Measurements from ENCODE around the gene TBCD. TPM values are rescaled to one million over a fixed set of nuclear protein-coding genes. Genes with fewer than 3 reads are reported as not detected.

Gene TBCD
- total and polyA plus RNA-seq, 12 donors = 25.6 to 240 (median 66.2) TPM

DNA sequence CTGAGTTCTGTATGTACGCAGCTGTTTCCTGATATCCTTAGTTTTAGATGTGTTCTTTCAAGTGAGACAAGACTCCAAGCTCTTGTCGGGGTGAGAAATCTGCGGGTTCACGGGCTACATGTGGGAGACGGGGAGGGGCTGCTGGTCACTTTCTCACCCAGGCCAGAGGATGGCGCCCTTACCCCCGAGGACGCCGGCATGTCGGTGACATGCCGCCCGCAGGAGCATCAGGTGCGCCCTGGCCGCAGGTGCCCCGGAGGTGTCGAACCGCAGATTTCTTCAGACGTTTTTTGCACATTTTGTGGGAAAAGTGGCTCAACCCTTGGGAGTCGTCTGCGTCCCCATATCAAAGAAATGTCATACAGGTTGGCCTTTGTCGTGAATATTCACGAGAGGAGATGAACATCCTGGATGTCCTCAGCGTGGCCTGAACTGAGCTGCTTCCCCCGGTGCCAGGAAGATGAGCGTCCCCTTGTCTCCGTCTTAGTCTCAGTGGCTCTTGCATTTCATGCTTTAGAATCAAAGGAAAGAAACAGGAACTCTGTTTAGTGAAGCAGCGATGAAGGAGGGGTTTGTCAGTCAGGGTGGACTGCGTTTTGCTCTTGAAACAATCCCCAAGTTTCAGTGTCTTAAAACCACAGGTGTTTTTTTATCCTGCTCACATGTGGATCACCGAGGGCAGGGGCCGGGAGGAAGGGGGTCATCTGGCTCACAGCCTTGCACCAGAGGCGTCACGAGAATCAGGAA, 163.3 kb downstream of the TBCD start:
- no peaks in the 10 kb centered on the region for H3K4me1 ChIP-seq (replicated peaks in 1 of 2)
- H3K4me3 ChIP-seq = no peak overlapping the region
- DNase-seq = no peak
- H3K36me3 ChIP-seq (replicated peaks in 1 of 2) = peaks cover 0 to 6% of the 10 kb centered on the region in 2 donors
- H3K9me3 ChIP-seq (replicated peaks in 1 of 3) = no peaks in the 10 kb centered on the region
- no peak overlapping the region for H3K27ac ChIP-seq
- no peaks in the 10 kb centered on the region for H3K27me3 ChIP-seq
- 94 to 98% (median 94%) methylated on average over 29 to 32 of the region's 32 CpGs for WGBS, 4 donors
- TF ChIP-seq POLR2A (IDR thresholded peaks at IDR 0.05) = no peak
- TF ChIP-seq, protein P1, sequence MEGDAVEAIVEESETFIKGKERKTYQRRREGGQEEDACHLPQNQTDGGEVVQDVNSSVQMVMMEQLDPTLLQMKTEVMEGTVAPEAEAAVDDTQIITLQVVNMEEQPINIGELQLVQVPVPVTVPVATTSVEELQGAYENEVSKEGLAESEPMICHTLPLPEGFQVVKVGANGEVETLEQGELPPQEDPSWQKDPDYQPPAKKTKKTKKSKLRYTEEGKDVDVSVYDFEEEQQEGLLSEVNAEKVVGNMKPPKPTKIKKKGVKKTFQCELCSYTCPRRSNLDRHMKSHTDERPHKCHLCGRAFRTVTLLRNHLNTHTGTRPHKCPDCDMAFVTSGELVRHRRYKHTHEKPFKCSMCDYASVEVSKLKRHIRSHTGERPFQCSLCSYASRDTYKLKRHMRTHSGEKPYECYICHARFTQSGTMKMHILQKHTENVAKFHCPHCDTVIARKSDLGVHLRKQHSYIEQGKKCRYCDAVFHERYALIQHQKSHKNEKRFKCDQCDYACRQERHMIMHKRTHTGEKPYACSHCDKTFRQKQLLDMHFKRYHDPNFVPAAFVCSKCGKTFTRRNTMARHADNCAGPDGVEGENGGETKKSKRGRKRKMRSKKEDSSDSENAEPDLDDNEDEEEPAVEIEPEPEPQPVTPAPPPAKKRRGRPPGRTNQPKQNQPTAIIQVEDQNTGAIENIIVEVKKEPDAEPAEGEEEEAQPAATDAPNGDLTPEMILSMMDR (IDR thresholded peaks at IDR 0.05) = no peak
- intact Hi-C loops (cut with DNase I) = loop anchor here in 1 of 2 donors (5.0 kb wide), 1 partner anchor 133 kb away; no protein-coding TSS in a partner anchor

DNA sequence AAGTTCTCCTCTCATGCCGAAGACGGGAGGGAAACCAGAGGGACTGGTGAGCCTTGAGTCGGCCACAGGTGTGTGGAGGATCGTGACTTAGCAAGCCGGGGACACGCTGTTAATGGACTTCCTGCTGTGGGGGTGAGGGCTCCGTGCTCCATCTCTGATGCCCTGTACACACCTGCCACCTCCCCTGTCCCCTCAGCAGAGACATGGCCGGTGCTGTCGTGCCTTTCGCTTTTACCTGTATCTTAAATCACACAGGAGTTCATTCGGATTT, 163.8 kb downstream of the TBCD start:
- 91 to 97% (median 96%) methylated on average over 11 of the region's 11 CpGs for WGBS, 4 donors
- Histone ChIP-seq H3K4me3 (no peak overlapping the region), H3K27me3 (no peaks in the 10 kb centered on the region), H3K27ac (no peak overlapping the region), H3K9me3 (replicated peaks in 1 of 3) (no peaks in the 10 kb centered on the region), H3K36me3 (replicated peaks in 1 of 2) (peaks cover 0 to 6% of the 10 kb centered on the region in 2 donors), H3K4me1 (replicated peaks in 1 of 2) (no peaks in the 10 kb centered on the region)
- DNase-seq = no peak
- intact Hi-C loops (cut with DNase I) = loop anchor here in 1 of 2 donors (5.0 kb wide), 1 partner anchor 133 kb away; no protein-coding TSS in a partner anchor
- TF ChIP-seq, protein P1 (IDR thresholded peaks at IDR 0.05) = no peak

DNA sequence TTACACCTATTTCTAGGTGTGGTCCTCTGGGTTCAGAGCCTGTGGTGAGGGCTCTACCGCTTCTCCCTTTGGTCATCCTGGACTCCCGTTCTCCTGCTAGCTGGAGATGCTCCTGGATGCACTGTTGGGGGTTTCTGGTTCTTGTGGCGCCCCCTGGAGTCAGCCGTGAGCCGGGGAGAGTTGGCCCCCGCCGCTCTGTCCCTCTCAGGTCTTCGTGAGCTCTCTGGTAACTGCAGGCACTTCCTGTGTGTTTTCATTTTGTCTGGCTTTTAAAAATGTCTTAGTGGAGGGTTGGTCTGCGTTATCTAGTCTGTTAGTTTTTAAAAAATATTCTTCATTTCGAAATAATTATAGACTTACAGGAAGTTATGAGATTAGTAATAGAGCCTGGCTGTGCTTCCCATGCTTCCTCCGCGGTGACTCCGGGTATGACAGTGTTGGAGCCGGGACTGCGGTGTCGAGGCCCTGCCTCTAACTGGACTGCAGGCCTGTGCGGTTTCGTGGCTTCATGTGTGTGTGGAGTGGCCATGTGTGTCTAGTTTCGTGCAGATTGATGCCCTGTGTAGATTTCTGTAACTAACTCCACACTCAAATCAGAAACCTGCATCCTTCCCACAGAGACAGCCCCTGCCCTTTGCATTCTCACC, 166.0 kb downstream of the TBCD start:
- H3K36me3 ChIP-seq (replicated peaks in 1 of 2) = peaks cover 0 to 6% of the 10 kb centered on the region in 2 donors
- 70 to 74% (median 71%) methylated on average over 16 to 19 of the region's 19 CpGs for WGBS, 4 donors
- intact Hi-C loops (cut with DNase I) = loop anchor here in 1 of 2 donors (5.0 kb wide), 1 partner anchor 136 kb away; no protein-coding TSS in a partner anchor
- peak in 5 of 7 donors; percentile 31 to 69 (median 44) for DNase-seq
- no peak overlapping the region for H3K4me3 ChIP-seq
- TF ChIP-seq, protein P1 (IDR thresholded peaks at IDR 0.05) = peak in 5 of 6 experiments; percentile 22 to 51 (median 43)
- no peak for TF ChIP-seq POLR2A (IDR thresholded peaks at IDR 0.05)
- H3K9me3 ChIP-seq (replicated peaks in 1 of 3) = no peaks in the 10 kb centered on the region
- no peaks in the 10 kb centered on the region for H3K27me3 ChIP-seq
- no peaks in the 10 kb centered on the region for H3K4me1 ChIP-seq (replicated peaks in 1 of 2)
- peak overlapping the region in 1 of 5 donors; percentile 43 for H3K27ac ChIP-seq

DNA sequence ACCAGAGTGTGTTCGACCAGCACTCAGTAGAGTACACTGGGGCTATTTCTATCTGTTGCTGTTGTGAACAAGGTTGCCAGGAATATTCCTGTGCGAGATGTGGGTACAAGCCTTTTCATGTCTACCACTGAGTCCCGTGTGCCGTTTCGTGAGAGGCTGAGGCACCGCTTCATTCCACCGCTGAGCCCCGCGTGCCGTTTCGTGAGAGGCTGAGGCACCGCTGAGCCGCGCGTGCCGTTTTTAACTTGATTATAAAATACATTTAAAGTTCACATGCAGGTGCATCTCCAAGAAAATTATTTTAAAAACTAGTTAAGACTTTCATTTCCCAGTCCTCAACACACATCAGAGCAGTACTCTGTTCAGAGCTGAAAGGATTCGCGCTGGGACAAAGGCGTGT, 166.6 kb downstream of the TBCD start:
- no peaks in the 10 kb centered on the region for H3K27me3 ChIP-seq
- H3K9me3 ChIP-seq (replicated peaks in 1 of 3) = no peaks in the 10 kb centered on the region
- peak overlapping the region in 1 of 5 donors; percentile 43 for H3K27ac ChIP-seq
- H3K4me1 ChIP-seq (replicated peaks in 1 of 2) = no peaks in the 10 kb centered on the region
- 96 to 98% (median 97%) methylated on average over 19 of the region's 19 CpGs for WGBS, 4 donors
- DNase-seq = no peak
- no peak overlapping the region for H3K4me3 ChIP-seq
- intact Hi-C loops (cut with DNase I) = loop anchor here in 1 of 2 donors (5.0 kb wide), 1 partner anchor 136 kb away; no protein-coding TSS in a partner anchor
- peaks cover 0 to 6% of the 10 kb centered on the region in 2 donors for H3K36me3 ChIP-seq (replicated peaks in 1 of 2)
- TF ChIP-seq, protein P1 (IDR thresholded peaks at IDR 0.05) = no peak
- TF ChIP-seq POLR2A (IDR thresholded peaks at IDR 0.05) = no peak
